ENCODE data around the gene GPR63.

DNA sequence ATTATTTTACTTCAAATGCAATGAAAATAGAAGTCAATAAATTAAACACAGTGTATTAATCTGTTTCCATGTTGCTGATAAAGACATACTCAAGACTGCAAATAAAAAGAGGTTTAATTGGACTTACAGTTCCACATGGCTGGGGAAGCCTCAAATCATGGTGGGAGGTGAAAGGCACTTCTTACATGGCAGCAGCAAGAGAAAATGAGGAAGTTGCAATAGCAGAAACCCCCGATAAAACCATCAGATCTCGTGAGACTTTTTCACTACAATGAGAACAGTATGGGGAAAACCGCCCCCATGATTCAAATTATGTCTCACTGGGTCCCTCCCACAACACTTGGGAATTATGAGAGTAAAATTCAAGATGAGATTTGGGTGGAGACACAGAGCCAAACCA lies 82.2 kb downstream of the GPR63 start:
- no peak for TF ChIP-seq POLR2AphosphoS5 (IDR thresholded peaks at IDR 0.05)
- TF ChIP-seq, protein P1, sequence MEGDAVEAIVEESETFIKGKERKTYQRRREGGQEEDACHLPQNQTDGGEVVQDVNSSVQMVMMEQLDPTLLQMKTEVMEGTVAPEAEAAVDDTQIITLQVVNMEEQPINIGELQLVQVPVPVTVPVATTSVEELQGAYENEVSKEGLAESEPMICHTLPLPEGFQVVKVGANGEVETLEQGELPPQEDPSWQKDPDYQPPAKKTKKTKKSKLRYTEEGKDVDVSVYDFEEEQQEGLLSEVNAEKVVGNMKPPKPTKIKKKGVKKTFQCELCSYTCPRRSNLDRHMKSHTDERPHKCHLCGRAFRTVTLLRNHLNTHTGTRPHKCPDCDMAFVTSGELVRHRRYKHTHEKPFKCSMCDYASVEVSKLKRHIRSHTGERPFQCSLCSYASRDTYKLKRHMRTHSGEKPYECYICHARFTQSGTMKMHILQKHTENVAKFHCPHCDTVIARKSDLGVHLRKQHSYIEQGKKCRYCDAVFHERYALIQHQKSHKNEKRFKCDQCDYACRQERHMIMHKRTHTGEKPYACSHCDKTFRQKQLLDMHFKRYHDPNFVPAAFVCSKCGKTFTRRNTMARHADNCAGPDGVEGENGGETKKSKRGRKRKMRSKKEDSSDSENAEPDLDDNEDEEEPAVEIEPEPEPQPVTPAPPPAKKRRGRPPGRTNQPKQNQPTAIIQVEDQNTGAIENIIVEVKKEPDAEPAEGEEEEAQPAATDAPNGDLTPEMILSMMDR (IDR thresholded peaks at IDR 0.05) = no peak
